ENCODE data around the gene ANKS6.

Gene ANKS6

GRCh38 chr9:98811051-98811650 lies 14.8 kb upstream of the ANKS6 start:
- DNase-seq, result no peak

- DNase-seq, result no peak
Measured at GRCh38 chr9:98810102-98810842, 13.9 kb upstream of the ANKS6 start.

- DNase-seq, result no peak
Measured at GRCh38 chr9:98809311-98810101, 13.2 kb upstream of the ANKS6 start.

- no peak for DNase-seq
Measured at GRCh38 chr9:98808875-98809274, 12.5 kb upstream of the ANKS6 start.

- no peak for DNase-seq
Measured at GRCh38 chr9:98808411-98808815, 12.1 kb upstream of the ANKS6 start.

- no peak for DNase-seq
Measured at GRCh38 chr9:98807814-98808195, 11.4 kb upstream of the ANKS6 start.

GRCh38 chr9:98807070-98807813 lies 10.9 kb upstream of the ANKS6 start, which contains the start of gene GALNT12:
TSS of gene GALNT12 (plus strand) at chr9:98807670. CDS start at chr9:98807699, 29 bp downstream.
- peak in 1 of 2 experiments; percentile 39 for DNase-seq

- DNase-seq, result peak in 1 of 2 experiments; percentile 9
Measured at GRCh38 chr9:98806394-98807035, 10.2 kb upstream of the ANKS6 start.

GRCh38 chr9:98805506-98806272 lies 9.3 kb upstream of the ANKS6 start:
- no peak for DNase-seq

- no peak for DNase-seq
Measured at GRCh38 chr9:98804083-98804482, 7.7 kb upstream of the ANKS6 start.

- no peak for DNase-seq
Measured at GRCh38 chr9:98801969-98802371, 5.6 kb upstream of the ANKS6 start.

GRCh38 chr9:98801561-98801960 lies 5.2 kb upstream of the ANKS6 start:
- DNase-seq, result no peak

GRCh38 chr9:98798254-98798653 lies 1.9 kb upstream of the ANKS6 start:
- DNase-seq, result no peak

- no peak for DNase-seq
Measured at GRCh38 chr9:98797491-98797890, 1.1 kb upstream of the ANKS6 start.

GRCh38 chr9:98795970-98796363 lies 388 bp downstream of the ANKS6 start:
- DNase-seq, result no peak

- DNase-seq, result no peak
Measured at GRCh38 chr9:98795295-98795955, 930 bp downstream of the ANKS6 start.

GRCh38 chr9:98794802-98795201 lies 1.6 kb downstream of the ANKS6 start:
- DNase-seq, result no peak

- DNase-seq, result no peak
Measured at GRCh38 chr9:98793031-98793430, 3.3 kb downstream of the ANKS6 start.

- no peak for DNase-seq
Measured at GRCh38 chr9:98791608-98792490, 4.5 kb downstream of the ANKS6 start.

All from SW 1271 (cell line).